Effector CD4-positive, alpha-beta T cell (primary cell): ENCODE measurements around the gene TNFRSF12A.

Experiments used
- DNase-seq: peaks from one replicate; pipeline ENCODE4 v3.0.0-alpha.2; 2020

Gene TNFRSF12A

GRCh38 chr16:3027489-3027795 is 7.3 kb downstream of the TNFRSF12A start:
- no peak for DNase-seq

- peak; percentile 85 for DNase-seq
Measured at GRCh38 chr16:3027983-3028715, 8.0 kb downstream of the TNFRSF12A start.

- no peak for DNase-seq
Measured at GRCh38 chr16:3028716-3029319, 8.7 kb downstream of the TNFRSF12A start.

- no peak for DNase-seq
Measured at GRCh38 chr16:3029491-3030221, 9.5 kb downstream of the TNFRSF12A start.

- no peak for DNase-seq
Measured at GRCh38 chr16:3030222-3031212, 10.3 kb downstream of the TNFRSF12A start.

GRCh38 chr16:3032624-3033023 is 12.5 kb downstream of the TNFRSF12A start:
- no peak for DNase-seq

- no peak for DNase-seq
Measured at GRCh38 chr16:3035289-3035971, 15.3 kb downstream of the TNFRSF12A start.

GRCh38 chr16:3035972-3036725 is 16.0 kb downstream of the TNFRSF12A start:
- no peak for DNase-seq

GRCh38 chr16:3036726-3037315 is 16.7 kb downstream of the TNFRSF12A start, which contains the start of gene BICDL2:
Gene BICDL2 (minus strand): TSS chr16:3036944. CDS start chr16:3035496, 1,448 bp downstream.
- DNase-seq = no peak

GRCh38 chr16:3038256-3038655 is 18.1 kb downstream of the TNFRSF12A start:
- DNase-seq = no peak

- no peak for DNase-seq
Measured at GRCh38 chr16:3038896-3039295, 18.7 kb downstream of the TNFRSF12A start.

GRCh38 chr16:3042376-3042775 is 22.2 kb downstream of the TNFRSF12A start:
- no peak for DNase-seq

- no peak for DNase-seq
Measured at GRCh38 chr16:3044708-3045107, 24.5 kb downstream of the TNFRSF12A start.

GRCh38 chr16:3045758-3046640 is 25.8 kb downstream of the TNFRSF12A start, which contains the start of gene MMP25:
Gene MMP25 (plus strand): TSS chr16:3046561. CDS start chr16:3046918, 357 bp downstream.
- no peak for DNase-seq

- no peak for DNase-seq
Measured at GRCh38 chr16:3046641-3047386, 26.6 kb downstream of the TNFRSF12A start.

- no peak for DNase-seq
Measured at GRCh38 chr16:3047387-3047720, 27.2 kb downstream of the TNFRSF12A start.

- no peak for DNase-seq
Measured at GRCh38 chr16:3049921-3050481, 29.8 kb downstream of the TNFRSF12A start.

GRCh38 chr16:3050487-3050886 is 30.3 kb downstream of the TNFRSF12A start:
- no peak for DNase-seq

GRCh38 chr16:3051009-3051408 is 30.8 kb downstream of the TNFRSF12A start:
- no peak for DNase-seq
